ENCODE results near the gene CBY3. TPM values are rescaled to one million over a fixed set of nuclear protein-coding genes. Genes with fewer than 3 reads are reported as not detected.

Gene CBY3
- not detected for total RNA-seq
- 0.35 to 0.38 reads per million in 2 donors for total RNA-seq

- Mint-ChIP-seq H3K27ac (peak within 1 kb of the TSS; percentile 93), H3K36me3 (ENCODE audit: low read depth) (peaks cover 5% of the 10 kb centered on the region), H3K27me3 (no peaks in the 10 kb centered on the region), H3K4me1 (peaks cover 32% of the 10 kb centered on the region), H3K4me3 (peak within 1 kb of the TSS; percentile 78)
- ATAC-seq, result no peak
- H3K9me3 ChIP-seq (ENCODE audit: control insufficient read depth, low read length, poor library complexity, severe bottlenecking), result no peaks in the 10 kb centered on the region
- no peak for DNase-seq
Observed at GRCh38 chr5:179680780-179681401, at the start of gene CBY3. CBY3 (minus strand) TSS chr5:179681034; CDS start chr5:179680918, 116 bp downstream.

- H3K4me3 Mint-ChIP-seq, result no peak overlapping the region
- H3K27ac Mint-ChIP-seq, result peak overlapping the region; percentile 59
- H3K36me3 Mint-ChIP-seq (ENCODE audit: low read depth), result peaks cover 4% of the 10 kb centered on the region
- DNase-seq (no peak), ATAC-seq (no peak)
- H3K27me3 Mint-ChIP-seq, result no peaks in the 10 kb centered on the region
- peaks cover 28% of the 10 kb centered on the region for H3K4me1 Mint-ChIP-seq
- no peaks in the 10 kb centered on the region for H3K9me3 ChIP-seq (ENCODE audit: control insufficient read depth, low read length, poor library complexity, severe bottlenecking)
Observed at GRCh38 chr5:179730356-179730755, 49.5 kb upstream of the CBY3 start.

- Mint-ChIP-seq H3K27ac (peak overlapping the region; percentile 59), H3K36me3 (ENCODE audit: low read depth) (peaks cover 4% of the 10 kb centered on the region), H3K4me3 (no peak overlapping the region), H3K27me3 (no peaks in the 10 kb centered on the region), H3K4me1 (peaks cover 28% of the 10 kb centered on the region)
- ATAC-seq (no peak), DNase-seq (no peak)
- H3K9me3 ChIP-seq (ENCODE audit: control insufficient read depth, low read length, poor library complexity, severe bottlenecking), result no peaks in the 10 kb centered on the region
Observed at GRCh38 chr5:179729727-179730126, 48.9 kb upstream of the CBY3 start.

GRCh38 chr5:179729303-179729702 is 48.5 kb upstream of the CBY3 start:
- H3K4me3 Mint-ChIP-seq, result no peak overlapping the region
- DNase-seq (no peak), ATAC-seq (no peak)
- peaks cover 7% of the 10 kb centered on the region for H3K36me3 Mint-ChIP-seq (ENCODE audit: low read depth)
- no peak overlapping the region for H3K27ac Mint-ChIP-seq
- no peaks in the 10 kb centered on the region for H3K9me3 ChIP-seq (ENCODE audit: control insufficient read depth, low read length, poor library complexity, severe bottlenecking)
- no peaks in the 10 kb centered on the region for H3K27me3 Mint-ChIP-seq
- H3K4me1 Mint-ChIP-seq, result peaks cover 24% of the 10 kb centered on the region

GRCh38 chr5:179727106-179727505 is 46.3 kb upstream of the CBY3 start:
- no peaks in the 10 kb centered on the region for H3K9me3 ChIP-seq (ENCODE audit: control insufficient read depth, low read length, poor library complexity, severe bottlenecking)
- Mint-ChIP-seq H3K27ac (peak overlapping the region; percentile 74), H3K36me3 (ENCODE audit: low read depth) (peaks cover 8% of the 10 kb centered on the region), H3K27me3 (no peaks in the 10 kb centered on the region), H3K4me1 (peaks cover 22% of the 10 kb centered on the region), H3K4me3 (no peak overlapping the region)
- DNase-seq (no peak), ATAC-seq (no peak)

GRCh38 chr5:179724163-179724562 is 43.3 kb upstream of the CBY3 start:
- Mint-ChIP-seq H3K36me3 (ENCODE audit: low read depth) (peaks cover 8% of the 10 kb centered on the region), H3K27me3 (no peaks in the 10 kb centered on the region), H3K4me3 (no peak overlapping the region), H3K4me1 (peaks cover 13% of the 10 kb centered on the region), H3K27ac (peak overlapping the region; percentile 77)
- DNase-seq (no peak), ATAC-seq (no peak)
- H3K9me3 ChIP-seq (ENCODE audit: control insufficient read depth, low read length, poor library complexity, severe bottlenecking), result no peaks in the 10 kb centered on the region

GRCh38 chr5:179720222-179720621 is 39.4 kb upstream of the CBY3 start:
- Mint-ChIP-seq H3K4me1 (peaks cover 10% of the 10 kb centered on the region), H3K27ac (no peak overlapping the region), H3K4me3 (no peak overlapping the region), H3K36me3 (ENCODE audit: low read depth) (peaks cover 7% of the 10 kb centered on the region), H3K27me3 (no peaks in the 10 kb centered on the region)
- ATAC-seq, result no peak
- no peak for DNase-seq
- no peaks in the 10 kb centered on the region for H3K9me3 ChIP-seq (ENCODE audit: control insufficient read depth, low read length, poor library complexity, severe bottlenecking)

- Mint-ChIP-seq H3K4me1 (peaks cover 3% of the 10 kb centered on the region), H3K36me3 (ENCODE audit: low read depth) (peaks cover 3% of the 10 kb centered on the region), H3K27ac (no peak overlapping the region), H3K4me3 (no peak overlapping the region), H3K27me3 (no peaks in the 10 kb centered on the region)
- DNase-seq (no peak), ATAC-seq (no peak)
- no peaks in the 10 kb centered on the region for H3K9me3 ChIP-seq (ENCODE audit: control insufficient read depth, low read length, poor library complexity, severe bottlenecking)
Observed at GRCh38 chr5:179716286-179716685, 35.5 kb upstream of the CBY3 start.

GRCh38 chr5:179700401-179700918 is 19.6 kb upstream of the CBY3 start:
- Mint-ChIP-seq H3K36me3 (ENCODE audit: low read depth) (no peaks in the 10 kb centered on the region), H3K4me1 (peaks cover 47% of the 10 kb centered on the region), H3K4me3 (peak overlapping the region; percentile 95), H3K27me3 (no peaks in the 10 kb centered on the region), H3K27ac (peak overlapping the region; percentile 98)
- H3K9me3 ChIP-seq (ENCODE audit: control insufficient read depth, low read length, poor library complexity, severe bottlenecking), result no peaks in the 10 kb centered on the region
- no peak for DNase-seq
- ATAC-seq, result no peak

- no peak for ATAC-seq
- H3K9me3 ChIP-seq (ENCODE audit: control insufficient read depth, low read length, poor library complexity, severe bottlenecking), result no peaks in the 10 kb centered on the region
- DNase-seq, result no peak
- Mint-ChIP-seq H3K4me1 (peaks cover 40% of the 10 kb centered on the region), H3K36me3 (ENCODE audit: low read depth) (no peaks in the 10 kb centered on the region), H3K27ac (peak overlapping the region; percentile 98), H3K27me3 (no peaks in the 10 kb centered on the region), H3K4me3 (peak overlapping the region; percentile 95)
Observed at GRCh38 chr5:179699616-179700237, 18.9 kb upstream of the CBY3 start.

- peaks cover 42% of the 10 kb centered on the region for H3K4me1 Mint-ChIP-seq
- no peaks in the 10 kb centered on the region for H3K27me3 Mint-ChIP-seq
- peak within 1 kb of the TSS; percentile 95 for H3K4me3 Mint-ChIP-seq
- no peaks in the 10 kb centered on the region for H3K9me3 ChIP-seq (ENCODE audit: control insufficient read depth, low read length, poor library complexity, severe bottlenecking)
- no peak for DNase-seq
- H3K36me3 Mint-ChIP-seq (ENCODE audit: low read depth), result no peaks in the 10 kb centered on the region
- no peak for ATAC-seq
- peak within 1 kb of the TSS; percentile 98 for H3K27ac Mint-ChIP-seq
Observed at GRCh38 chr5:179698935-179699615, 18.2 kb upstream of the CBY3 start, which contains the start of gene CANX. CANX (plus strand) TSS chr5:179698967; CDS start chr5:179705682, 6,715 bp downstream.

GRCh38 chr5:179697993-179698934 is 17.4 kb upstream of the CBY3 start:
- H3K4me1 Mint-ChIP-seq, result peaks cover 35% of the 10 kb centered on the region
- H3K4me3 Mint-ChIP-seq, result peak overlapping the region; percentile 95
- peak overlapping the region; percentile 98 for H3K27ac Mint-ChIP-seq
- DNase-seq (peak; percentile 97 to 99 (median 97)), ATAC-seq (peak; percentile 88)
- no peaks in the 10 kb centered on the region for H3K9me3 ChIP-seq (ENCODE audit: control insufficient read depth, low read length, poor library complexity, severe bottlenecking)
- no peaks in the 10 kb centered on the region for H3K36me3 Mint-ChIP-seq (ENCODE audit: low read depth)
- no peaks in the 10 kb centered on the region for H3K27me3 Mint-ChIP-seq
